Endothelial cell of umbilical vein (primary cell): ENCODE data around the gene NCF4. TPM values are rescaled to one million over a fixed set of nuclear protein-coding genes. Genes with fewer than 3 reads are reported as not detected.

Experiments
- BruUV-seq: library from RNA; stranded (reverse); fragments of 400-500 nt; replicated peaks from 2 replicates; lab custom pipeline; 2021; lab: Mats Ljungman, UMichigan
- CTCF ChIA-PET: fragments of 300-600, 350-600 bp; sonication (Branson Sonifier 250); formaldehyde crosslinking; loops from one replicate; lab custom pipeline; 2021; ENCODE audit warnings: antibody characterized with exemption, inconsistent platforms; lab: Charles Lee
- POLR2A ChIA-PET: fragments of 300-600, 350-600 bp; sonication (Branson Sonifier 250); formaldehyde crosslinking; loops from one replicate; lab custom pipeline; 2021; ENCODE audit warnings: antibody characterized with exemption, inconsistent platforms; lab: Charles Lee
- DNase-seq: peaks from one replicate; pipeline ENCODE4 v3.0.0-alpha.2; 2011; ENCODE audit warnings: low read depth, low spot score
- FAIRE-seq: peaks from 2 replicates; lab custom pipeline; 2011; peaks lifted over from hg19 to GRCh38; lab: Jason Lieb, UNC
- H2AFZ ChIP-seq: 2 replicates; pipeline ENCODE4 v1.6.0; 2012; ENCODE audit warnings: low read depth, low read length, control low read depth, inconsistent platforms
- H3K27ac ChIP-seq: 2 replicates; pipeline ENCODE4 v1.5.1; 2011; ENCODE audit warnings: low read depth, mild to moderate bottlenecking, control low read depth, low read length, moderate library complexity; ENCODE audit not compliant: insufficient read depth
- H3K27me3 ChIP-seq, 2 experiments: 2 replicates each; pipeline versions ENCODE4 v1.6.0 to v1.6.1; 2011; ENCODE audit warnings: low read length in 2 of 2, mixed read lengths in 1 of 2; ENCODE audit not compliant: control insufficient read depth in 2 of 2, insufficient read depth in 2 of 2
- H3K36me3 ChIP-seq, 2 experiments: 2 replicates in 1 of 2; 3 replicates in 1 of 2; pipeline ENCODE4 v1.5.1; 2011; ENCODE audit warnings: low read length in 2 of 2, mild to moderate bottlenecking in 1 of 2, moderate library complexity in 1 of 2; ENCODE audit not compliant: control insufficient read depth in 2 of 2, insufficient read depth in 2 of 2; ENCODE audit errors: extremely low read depth in 1 of 2
- H3K4me1 ChIP-seq: 3 replicates; pipeline ENCODE4 v1.5.1; 2011; ENCODE audit warnings: mild to moderate bottlenecking, low read length; ENCODE audit not compliant: control insufficient read depth, insufficient read depth; ENCODE audit errors: extremely low read depth
- H3K4me2 ChIP-seq: 2 replicates; pipeline ENCODE4 v1.6.1; 2011; ENCODE audit warnings: low read length, control low read depth, mixed read lengths; ENCODE audit not compliant: insufficient read depth
- H3K4me3 ChIP-seq, 3 experiments: fragments of 200-600 bp in 1 of 3; sonication (generic), shearing (Covaris generic) in 1 of 3; replicated peaks in 1 of 3; 2 replicates each; pipeline ENCODE4 v1.5.1; 2011 to 2016; ENCODE audit warnings: control low read depth in 3 of 3, low read length in 3 of 3, mild to moderate bottlenecking in 2 of 3, inconsistent platforms in 1 of 3, low read depth in 1 of 3, moderate library complexity in 1 of 3; ENCODE audit not compliant: insufficient read depth in 1 of 3
- H3K79me2 ChIP-seq: 2 replicates; pipeline ENCODE4 v1.6.0; 2012; ENCODE audit warnings: low read length, inconsistent platforms; ENCODE audit not compliant: control insufficient read depth, insufficient read depth
- H3K9ac ChIP-seq: replicated peaks from 2 replicates; pipeline ENCODE3; 2011; ENCODE audit warnings: low read length, control low read depth; ENCODE audit not compliant: insufficient read depth; ENCODE audit errors: extremely low read depth
- H3K9me1 ChIP-seq: replicated peaks from 3 replicates; pipeline ENCODE4 v1.6.0; 2011; ENCODE audit warnings: mild to moderate bottlenecking, low read length; ENCODE audit not compliant: control insufficient read depth, insufficient read depth; ENCODE audit errors: extremely low read depth
- H3K9me3 ChIP-seq: replicated peaks from 2 replicates; pipeline ENCODE4 v1.5.1; 2012; ENCODE audit warnings: low read length, inconsistent platforms; ENCODE audit not compliant: control insufficient read depth, insufficient read depth
- H4K20me1 ChIP-seq: replicated peaks from 2 replicates; pipeline ENCODE3; 2011; ENCODE audit warnings: mild to moderate bottlenecking, low read length; ENCODE audit not compliant: control insufficient read depth, insufficient read depth; ENCODE audit errors: extremely low read depth
- EZH2 ChIP-seq: IDR thresholded peaks from 2 replicates; pipeline ENCODE4 v1.6.1; 2012; ENCODE audit warnings: borderline replicate concordance, low read depth, mild to moderate bottlenecking, moderate library complexity, low read length, inconsistent platforms; ENCODE audit not compliant: severe bottlenecking
- FOS ChIP-seq: IDR thresholded peaks from 2 replicates; pipeline ENCODE4 v1.6.1; 2011; ENCODE audit warnings: mild to moderate bottlenecking, low read length, moderate library complexity, borderline replicate concordance; ENCODE audit not compliant: insufficient read depth
- GATA2 ChIP-seq: IDR thresholded peaks from 2 replicates; pipeline ENCODE4 v1.7.0; 2011; ENCODE audit warnings: low read depth, mild to moderate bottlenecking, moderate library complexity, mixed read lengths, low read length; ENCODE audit not compliant: insufficient read length, insufficient read depth
- JUN ChIP-seq: IDR thresholded peaks from 2 replicates; pipeline ENCODE4 v1.6.1; 2011; ENCODE audit warnings: borderline replicate concordance, low read depth; ENCODE audit not compliant: insufficient read length, insufficient read depth
- MYC ChIP-seq: IDR thresholded peaks from one replicate; pipeline ENCODE4 v1.6.1; 2011; ENCODE audit warnings: mild to moderate bottlenecking, low read depth, low read length
- POLR2A ChIP-seq: IDR thresholded peaks from 2 replicates; pipeline ENCODE4 v1.6.1; 2012; ENCODE audit warnings: low read depth, mild to moderate bottlenecking, control low read depth, low read length
- POLR2AphosphoS5 ChIP-seq: IDR thresholded peaks from 2 replicates; pipeline ENCODE4 v1.6.1; 2012; ENCODE audit warnings: low read depth, mild to moderate bottlenecking, control low read depth, low read length, moderate library complexity; ENCODE audit not compliant: insufficient read depth
- dilution Hi-C: fragments of 300-500 bp; cut with MboI; formaldehyde crosslinking; loops from one replicate; pipeline ENCODE4 v1.15.0; 2019; ENCODE audit warnings: low sequenced_read_pairs; ENCODE audit not compliant: extremely low pct_ligation_motif_present
- intact Hi-C: fragments of 100-400 bp; cut with micrococcal nuclease; formaldehyde crosslinking; loops from one replicate; pipeline ENCODE4 v1.10.0; 2022
- polyA plus RNA-seq, 4 experiments: library from polyadenylated mRNA; depleted of rRNA in 3 of 4; stranded (reverse) in 3 of 4; unstranded in 1 of 4; fragments of >200 nt; gene quantifications; 2 replicates each; pipeline versions ENCODE4 v1.2.1 to v1.2.3, GENCODE V29; 2011 to 2012; ENCODE audit warnings: missing spikeins in 1 of 4
- total RNA-seq: library from RNA; stranded (reverse); gene quantifications from 2 replicates; pipeline ENCODE4 v1.2.3, GENCODE V29; 2021
- TF ChIP-seq, protein P1 (sequence below): IDR thresholded peaks from 2 replicates; pipeline ENCODE4 v1.6.1; 2011; ENCODE audit not compliant: insufficient read depth, insufficient read length
- TF ChIP-seq, protein P2 (sequence below), 2 donors: IDR thresholded peaks; 1 replicate in 1 of 2; 2 replicates in 1 of 2; pipeline ENCODE4 v1.5.1; 2011; ENCODE audit warnings: low read length in 2 of 2, mild to moderate bottlenecking in 2 of 2, moderate library complexity in 2 of 2, control low read depth in 1 of 2, inconsistent platforms in 1 of 2, low read depth in 1 of 2; ENCODE audit not compliant: insufficient read depth in 1 of 2; ENCODE audit errors: extremely low read depth in 1 of 2

The NCF4 gene
- total and polyA plus RNA-seq, 2 donors (not counting 3 experiments of a cell fraction or from before 2014, with no cell fraction given) = 0.07 TPM; not detected in 1

DNA sequence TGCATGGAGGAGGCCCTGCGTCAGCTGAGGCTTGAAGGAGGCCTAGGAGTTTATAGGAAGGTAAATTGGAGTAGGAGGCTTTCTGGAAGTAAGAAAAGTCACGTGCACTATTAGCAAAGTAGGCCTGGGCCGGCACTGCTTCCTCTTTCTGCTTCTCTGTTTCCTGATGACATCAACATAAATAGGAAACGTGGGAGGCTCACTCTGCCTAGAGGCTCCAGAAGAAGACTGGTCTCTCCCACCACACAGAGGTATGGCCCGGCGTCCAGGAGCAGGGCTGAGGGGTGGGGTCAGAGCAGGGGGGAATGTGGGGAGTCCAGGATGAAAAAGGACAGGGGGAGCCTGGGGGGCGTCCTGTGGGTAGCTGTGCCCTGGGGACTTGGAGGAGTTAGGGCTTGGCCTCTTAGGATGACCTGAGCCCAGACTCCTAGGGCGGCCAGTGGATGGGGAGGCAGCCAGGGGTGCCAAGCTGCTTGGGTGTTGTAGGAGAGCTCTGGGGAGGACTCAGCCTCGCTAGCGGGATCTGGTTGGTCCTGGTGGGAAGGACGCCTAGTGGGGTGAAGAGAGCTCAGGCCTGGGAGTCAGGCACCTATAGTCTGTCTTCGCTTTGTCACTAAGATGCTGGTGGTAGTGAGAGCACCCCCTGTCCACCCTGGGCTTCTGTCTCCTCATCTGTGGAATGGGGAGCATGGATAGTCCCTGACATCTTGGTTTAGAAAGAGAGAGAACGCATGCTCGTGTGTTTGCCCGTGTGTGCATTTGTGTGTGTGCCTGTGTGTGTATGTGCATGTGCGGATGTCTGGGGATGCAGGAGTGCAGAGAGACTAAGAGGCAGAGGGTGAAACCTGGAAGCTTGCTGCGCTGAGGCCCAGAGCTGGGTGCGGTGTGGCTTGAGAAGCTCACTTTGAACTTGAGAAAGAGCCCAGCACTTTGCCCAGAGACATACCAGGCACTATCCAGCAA is 52.9 kb downstream of the NCF4 start, which contains the start of gene CSF2RB:
CSF2RB (plus strand) TSS at position 202 of the 963 bp plus-strand sequence. CDS start 8,580 bp downstream, outside the sequence.
- FAIRE-seq (peak; percentile 92), DNase-seq (peak; percentile 78)
- Histone ChIP-seq H3K9ac (peak within 1 kb of the TSS; percentile 71), H3K4me2 (peak within 1 kb of the TSS; percentile 91), H3K79me2 (peaks cover 9% of the 10 kb centered on the region), H2AFZ (peak within 1 kb of the TSS; percentile 90), H3K4me1 (peaks cover 25% of the 10 kb centered on the region), H3K27ac (peak within 1 kb of the TSS; percentile 68), H3K9me1 (no peaks in the 10 kb centered on the region), H3K27me3 (no peaks in the 10 kb centered on the region), H3K9me3 (no peaks in the 10 kb centered on the region), H3K4me3 (peak within 1 kb of the TSS; percentile 45 to 76 (median 56)), H3K36me3 (no peaks in the 10 kb centered on the region), H4K20me1 (no peaks in the 10 kb centered on the region)
- CTCF ChIA-PET = interaction anchor here (0.6 to 3.8 kb wide), 8 partner anchors 12 to 63 kb away, joined by 3 to 9 read pairs (median 4); no protein-coding TSS in a partner anchor
- intact Hi-C loops = loop anchor here (1.0 to 2.0 kb wide), 2 partner anchors 34 to 41 kb away; no protein-coding TSS in a partner anchor
- POLR2A ChIA-PET = no interaction called here
- dilution Hi-C loops = no loop called here
- TF ChIP-seq GATA2 (no peak), POLR2A (peak; percentile 36)
- TF ChIP-seq, protein P1, sequence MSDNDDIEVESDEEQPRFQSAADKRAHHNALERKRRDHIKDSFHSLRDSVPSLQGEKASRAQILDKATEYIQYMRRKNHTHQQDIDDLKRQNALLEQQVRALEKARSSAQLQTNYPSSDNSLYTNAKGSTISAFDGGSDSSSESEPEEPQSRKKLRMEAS = peak; percentile 62
- BruUV-seq = no TSS peak

DNA sequence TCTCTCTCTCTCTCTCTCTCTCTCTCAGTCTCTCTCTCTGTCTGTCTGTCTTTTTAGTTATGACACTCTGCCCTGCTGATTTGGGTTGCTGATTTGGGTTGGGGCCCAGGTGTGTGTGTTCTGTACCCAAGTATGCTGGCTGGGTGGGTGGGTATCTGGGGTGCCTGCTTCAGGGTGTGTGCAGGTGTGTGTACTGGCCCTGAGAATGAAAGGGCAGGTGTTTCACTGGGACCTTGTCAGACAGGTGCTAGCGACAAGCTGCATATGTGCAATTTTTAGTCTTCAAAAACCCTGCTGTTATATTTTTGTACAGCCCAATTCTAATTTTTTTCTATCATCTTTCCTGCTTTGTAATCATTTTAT is 53.6 kb downstream of the NCF4 start:
- Histone ChIP-seq H3K9ac (peak overlapping the region; percentile 71), H3K36me3 (no peaks in the 10 kb centered on the region), H3K9me1 (no peaks in the 10 kb centered on the region), H3K4me1 (peaks cover 25% of the 10 kb centered on the region), H3K4me2 (peak overlapping the region; percentile 91), H3K79me2 (peaks cover 9% of the 10 kb centered on the region), H2AFZ (peak overlapping the region; percentile 89), H3K9me3 (no peaks in the 10 kb centered on the region), H3K4me3 (peak overlapping the region in 2 of 3 experiments; percentile 56 to 76), H3K27ac (no peak overlapping the region), H4K20me1 (no peaks in the 10 kb centered on the region), H3K27me3 (no peaks in the 10 kb centered on the region)
- FAIRE-seq (no peak), DNase-seq (no peak)
- CTCF ChIA-PET = interaction anchor here (0.6 to 3.8 kb wide), 9 partner anchors 13 to 496 kb away, joined by 3 to 9 read pairs (median 3); no protein-coding TSS in a partner anchor
- POLR2A ChIA-PET = no interaction called here
- dilution Hi-C loops (no loop called here), intact Hi-C loops (no loop called here)
- BruUV-seq = no TSS peak
- TF ChIP-seq POLR2AphosphoS5 (no peak), GATA2 (no peak), POLR2A (no peak), MYC (no peak), FOS (no peak), EZH2 (no peak), JUN (no peak)
- TF ChIP-seq, protein P1 = no peak
- TF ChIP-seq, protein P2, sequence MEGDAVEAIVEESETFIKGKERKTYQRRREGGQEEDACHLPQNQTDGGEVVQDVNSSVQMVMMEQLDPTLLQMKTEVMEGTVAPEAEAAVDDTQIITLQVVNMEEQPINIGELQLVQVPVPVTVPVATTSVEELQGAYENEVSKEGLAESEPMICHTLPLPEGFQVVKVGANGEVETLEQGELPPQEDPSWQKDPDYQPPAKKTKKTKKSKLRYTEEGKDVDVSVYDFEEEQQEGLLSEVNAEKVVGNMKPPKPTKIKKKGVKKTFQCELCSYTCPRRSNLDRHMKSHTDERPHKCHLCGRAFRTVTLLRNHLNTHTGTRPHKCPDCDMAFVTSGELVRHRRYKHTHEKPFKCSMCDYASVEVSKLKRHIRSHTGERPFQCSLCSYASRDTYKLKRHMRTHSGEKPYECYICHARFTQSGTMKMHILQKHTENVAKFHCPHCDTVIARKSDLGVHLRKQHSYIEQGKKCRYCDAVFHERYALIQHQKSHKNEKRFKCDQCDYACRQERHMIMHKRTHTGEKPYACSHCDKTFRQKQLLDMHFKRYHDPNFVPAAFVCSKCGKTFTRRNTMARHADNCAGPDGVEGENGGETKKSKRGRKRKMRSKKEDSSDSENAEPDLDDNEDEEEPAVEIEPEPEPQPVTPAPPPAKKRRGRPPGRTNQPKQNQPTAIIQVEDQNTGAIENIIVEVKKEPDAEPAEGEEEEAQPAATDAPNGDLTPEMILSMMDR (IDR thresholded peaks at IDR 0.05; ENCODE audit: extremely low read depth in 1 of 2, insufficient read depth in 1 of 2, low read depth in 1 of 2, low read length in 2 of 2) = no peak
